ENCODE measurements around the gene KNDC1.

KNDC1 gene

GRCh38 chr10:133196936-133197758 lies 37.1 kb downstream of the KNDC1 start:
- H3K4me3 ChIP-seq (replicated peaks in 1 of 2; ENCODE audit: low read depth in 2 of 2, low read length in 2 of 2) = no peak overlapping the region
- TF ChIP-seq CTCF (IDR thresholded peaks at IDR 0.05; ENCODE audit: low read depth, low read length) = no peak
- no peak for DNase-seq (ENCODE audit: low read depth in 2 of 2)

- TF ChIP-seq CTCF (IDR thresholded peaks at IDR 0.05; ENCODE audit: low read depth, low read length) = no peak
- DNase-seq (ENCODE audit: low read depth in 2 of 2) = no peak
- no peak overlapping the region for H3K4me3 ChIP-seq (replicated peaks in 1 of 2; ENCODE audit: low read depth in 2 of 2, low read length in 2 of 2)
Measured at GRCh38 chr10:133197786-133198185, 37.8 kb downstream of the KNDC1 start.

- no peak for DNase-seq (ENCODE audit: low read depth in 2 of 2)
- TF ChIP-seq CTCF (IDR thresholded peaks at IDR 0.05; ENCODE audit: low read depth, low read length) = no peak
- no peak overlapping the region for H3K4me3 ChIP-seq (replicated peaks in 1 of 2; ENCODE audit: low read depth in 2 of 2, low read length in 2 of 2)
Measured at GRCh38 chr10:133198206-133198605, 38.2 kb downstream of the KNDC1 start.

- no peak for DNase-seq (ENCODE audit: low read depth in 2 of 2)
- H3K4me3 ChIP-seq (replicated peaks in 1 of 2; ENCODE audit: low read depth in 2 of 2, low read length in 2 of 2) = no peak overlapping the region
- TF ChIP-seq CTCF (IDR thresholded peaks at IDR 0.05; ENCODE audit: low read depth, low read length) = no peak
Measured at GRCh38 chr10:133198621-133199487, 38.8 kb downstream of the KNDC1 start.

- no peak for DNase-seq (ENCODE audit: low read depth in 2 of 2)
- TF ChIP-seq CTCF (IDR thresholded peaks at IDR 0.05; ENCODE audit: low read depth, low read length) = no peak
- no peak overlapping the region for H3K4me3 ChIP-seq (replicated peaks in 1 of 2; ENCODE audit: low read depth in 2 of 2, low read length in 2 of 2)
Measured at GRCh38 chr10:133199488-133199885, 39.5 kb downstream of the KNDC1 start.

GRCh38 chr10:133199992-133200611 lies 40.1 kb downstream of the KNDC1 start:
- no peak for DNase-seq (ENCODE audit: low read depth in 2 of 2)
- H3K4me3 ChIP-seq (replicated peaks in 1 of 2; ENCODE audit: low read depth in 2 of 2, low read length in 2 of 2) = no peak overlapping the region

More at GRCh38 chr10:133199992-133200611, 40.1 kb downstream of the KNDC1 start:
- TF ChIP-seq CTCF (IDR thresholded peaks at IDR 0.05; ENCODE audit: low read depth, low read length) = no peak
